Germinal center (tissue), 1 donor: Measurements from ENCODE around the gene PAX4.

Experiments used
- DNase-seq: peaks from one replicate; pipeline ENCODE4 v3.0.0; 2012; ENCODE audit warnings: mixed read lengths, low spot score

The PAX4 gene

GRCh38 chr7:127628445-127628844, 10.5 kb upstream of the PAX4 start:
- DNase-seq = no peak

DNA sequence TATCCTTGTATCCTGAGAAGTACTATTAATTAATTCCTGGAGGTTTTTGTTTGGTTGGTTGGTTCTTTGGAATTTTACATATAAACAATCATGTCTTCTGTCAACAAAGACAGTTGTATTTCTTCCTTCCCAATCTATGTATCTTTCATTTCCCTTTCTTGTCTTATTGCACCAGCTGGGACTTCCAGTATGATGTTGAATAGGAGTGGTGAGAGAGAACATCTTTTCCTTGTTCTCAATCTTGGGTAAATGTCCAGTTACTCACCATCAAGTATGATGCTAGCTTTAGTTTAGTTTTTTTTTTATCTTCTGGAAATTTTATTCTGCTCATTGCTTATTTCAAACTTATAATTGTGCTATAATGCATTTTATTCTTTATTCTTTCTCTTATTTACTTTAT, 7.4 kb upstream of the PAX4 start:
- no peak for DNase-seq

DNA sequence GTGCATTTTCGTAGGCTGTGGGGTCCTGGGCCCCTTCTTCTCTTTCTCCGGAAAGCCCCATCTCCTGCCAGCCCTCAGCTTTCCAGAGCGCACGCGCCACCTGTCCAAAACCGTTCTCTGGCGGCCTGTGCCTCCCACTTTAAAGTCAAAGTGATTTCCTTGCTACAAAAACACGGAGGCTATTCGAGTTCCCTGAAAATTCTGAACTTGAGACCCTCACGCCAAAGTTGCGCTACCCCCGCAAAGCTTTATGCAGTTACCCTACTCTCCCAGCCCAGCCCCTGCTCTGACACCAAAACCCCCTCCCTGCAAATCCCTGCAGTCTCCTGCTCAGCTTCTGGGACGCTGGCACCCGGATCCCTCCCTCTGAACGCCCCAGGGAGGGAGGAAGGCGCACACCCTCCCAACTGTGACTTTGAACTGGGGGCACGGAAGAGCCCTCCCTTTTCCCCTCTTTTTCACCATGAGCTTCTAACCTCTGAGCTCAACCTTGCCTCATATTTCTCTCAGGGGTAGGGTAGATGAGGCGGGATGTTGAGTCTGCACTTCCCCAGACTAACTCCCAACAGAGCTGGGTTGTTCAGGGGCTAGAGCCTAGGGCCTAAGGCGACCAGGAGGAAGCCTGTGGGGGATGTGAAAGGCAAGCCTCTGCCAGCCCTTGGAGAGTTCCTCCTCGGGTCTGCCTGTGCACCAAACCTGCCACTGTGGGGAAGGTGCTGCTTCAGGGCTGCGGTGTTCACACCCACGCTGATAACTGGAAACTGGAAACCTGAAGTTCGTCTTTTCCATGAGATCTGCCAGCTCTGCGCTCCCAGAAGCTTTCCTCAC, 2.7 kb upstream of the PAX4 start:
- no peak for DNase-seq

GRCh38 chr7:127619681-127620405, 1.9 kb upstream of the PAX4 start:
- DNase-seq = no peak

DNA sequence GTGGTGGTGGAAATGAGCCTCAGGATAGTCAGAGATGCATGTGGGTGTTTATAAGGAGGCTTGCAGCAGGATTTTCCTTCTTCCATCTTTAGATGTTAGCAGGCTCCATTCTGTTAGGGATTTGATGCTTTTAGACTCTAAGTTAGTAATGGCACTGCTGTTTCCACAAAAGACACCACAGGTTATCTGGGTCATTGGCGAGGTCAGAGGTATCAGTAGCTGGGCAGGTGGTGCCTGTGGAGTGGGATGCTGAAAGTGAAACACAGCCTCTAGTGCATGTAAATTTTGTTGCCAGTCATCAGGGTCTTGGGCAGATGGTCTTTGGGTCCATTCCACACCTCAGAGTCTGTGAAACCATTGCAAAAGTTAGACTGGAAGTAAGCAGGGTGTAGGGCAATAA, 833 bp upstream of the PAX4 start:
- DNase-seq = no peak

DNA sequence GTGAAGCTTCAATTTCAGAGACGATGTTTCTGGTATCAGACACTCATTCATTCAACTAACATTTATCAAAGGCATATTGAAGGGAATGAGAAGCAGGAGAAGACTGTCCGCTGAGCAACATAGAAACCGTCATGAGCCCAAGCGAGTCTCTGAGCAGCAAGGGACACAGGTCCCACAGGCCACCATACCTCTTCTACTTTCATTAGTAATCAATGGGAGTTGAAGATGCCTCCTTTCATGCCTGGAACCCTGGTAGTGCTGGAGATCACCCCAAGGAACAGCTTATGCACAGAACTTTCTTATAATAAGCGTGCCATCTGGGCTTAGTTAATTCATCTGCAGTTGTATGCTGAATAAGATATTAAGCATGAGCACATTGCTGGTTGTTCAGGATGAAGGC, 1.2 kb downstream of the PAX4 start:
- DNase-seq = no peak

GRCh38 chr7:127612263-127612662, 5.7 kb downstream of the PAX4 start:
- DNase-seq = no peak

GRCh38 chr7:127609297-127609696, 8.6 kb downstream of the PAX4 start:
- no peak for DNase-seq

DNA sequence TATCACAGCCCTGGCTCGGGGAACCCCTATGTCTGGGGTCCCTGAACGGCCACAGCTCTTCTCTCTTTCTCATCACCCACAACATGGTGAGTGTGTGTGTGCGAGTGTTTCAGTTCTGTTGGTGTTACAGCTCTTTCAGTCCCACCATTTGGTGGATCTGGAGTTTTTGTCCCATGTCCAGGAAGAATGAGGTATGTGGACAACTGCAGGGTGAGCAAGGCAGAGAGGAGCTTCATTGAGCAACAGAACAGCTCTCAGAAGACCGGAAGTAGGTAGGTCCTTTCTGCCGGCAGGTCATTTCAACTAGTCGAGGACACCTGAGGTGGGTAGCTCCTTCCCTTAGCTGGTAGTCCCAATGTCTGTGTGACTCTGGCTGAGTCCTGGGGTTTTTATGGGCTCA, 9.5 kb downstream of the PAX4 start:
- DNase-seq = no peak

- no peak for DNase-seq
Measured at GRCh38 chr7:127600885-127601284, 17.1 kb downstream of the PAX4 start.

DNA sequence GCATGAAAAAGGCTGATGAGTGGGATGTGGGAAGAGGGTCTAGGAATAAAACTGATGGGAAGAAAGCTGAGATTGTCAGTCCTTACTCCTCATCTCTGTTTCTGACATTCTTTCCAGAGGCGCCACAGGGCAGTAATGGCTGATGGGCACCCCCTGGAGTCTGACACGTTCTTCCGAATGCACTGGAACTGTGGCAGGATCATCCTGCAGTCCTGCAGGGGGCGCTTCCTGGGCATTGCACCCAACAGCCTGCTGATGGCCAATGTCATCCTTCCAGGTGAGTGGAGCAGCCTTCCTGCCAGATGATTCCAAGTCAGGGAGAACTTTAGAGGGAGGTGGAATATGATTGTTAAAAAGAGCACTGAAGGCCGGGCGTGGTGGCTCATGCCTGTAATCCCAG, 19.6 kb downstream of the PAX4 start:
- no peak for DNase-seq

GRCh38 chr7:127595737-127596136, 22.2 kb downstream of the PAX4 start:
- DNase-seq = no peak

- no peak for DNase-seq
Measured at GRCh38 chr7:127594490-127594889, 23.5 kb downstream of the PAX4 start.

GRCh38 chr7:127592550-127592949, 25.4 kb downstream of the PAX4 start:
- DNase-seq = no peak

- no peak for DNase-seq
Measured at GRCh38 chr7:127591591-127591990, 26.4 kb downstream of the PAX4 start.

- no peak for DNase-seq
Measured at GRCh38 chr7:127591189-127591588, 26.8 kb downstream of the PAX4 start.

DNA sequence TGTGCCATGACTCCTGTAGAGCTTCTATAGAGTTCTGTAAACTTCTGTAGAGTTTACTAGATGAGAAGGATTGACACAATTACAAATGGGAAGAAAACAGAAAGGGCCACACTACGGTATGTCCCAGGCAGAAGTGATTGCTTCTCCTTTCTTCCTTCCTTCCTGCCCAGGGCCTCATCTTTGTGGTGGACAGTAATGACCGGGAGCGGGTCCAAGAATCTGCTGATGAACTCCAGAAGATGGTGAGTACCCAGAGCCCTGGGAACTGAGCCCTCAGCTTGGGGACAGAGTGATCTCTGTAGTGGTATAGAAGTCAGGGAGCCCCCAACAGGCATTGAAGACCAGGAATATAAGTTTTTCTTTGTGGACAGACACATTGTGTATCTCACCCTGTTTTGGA, 28.0 kb downstream of the PAX4 start:
- DNase-seq = no peak

- peak; percentile 36 for DNase-seq
Measured at GRCh38 chr7:127588697-127589482, 29.1 kb downstream of the PAX4 start.

GRCh38 chr7:127588019-127588696, 29.8 kb downstream of the PAX4 start, which contains the start of gene ARF5:
Gene ARF5 (plus strand): TSS chr7:127588411. CDS start chr7:127588499, 88 bp downstream.
- peak; percentile 94 for DNase-seq

- no peak for DNase-seq
Measured at GRCh38 chr7:127587663-127588018, 30.3 kb downstream of the PAX4 start.

DNA sequence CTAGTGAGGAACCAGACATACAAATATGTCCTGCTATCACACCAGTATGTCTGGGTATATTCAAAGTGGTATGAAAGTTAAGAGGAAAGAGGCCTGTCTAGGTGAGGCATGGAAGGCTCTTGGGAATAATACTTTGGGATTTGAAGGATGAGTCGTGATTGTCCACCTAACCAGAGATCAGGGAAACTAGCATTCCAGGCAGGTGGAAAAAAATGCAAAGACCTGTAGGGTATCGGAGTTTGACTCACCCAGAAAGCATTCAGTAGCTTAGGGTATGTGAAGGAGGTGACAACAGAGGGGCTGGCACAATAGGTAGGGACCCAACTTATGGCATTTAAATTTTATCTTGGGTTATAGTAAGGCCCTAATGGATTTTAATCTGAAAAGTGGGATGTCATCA, 31.6 kb downstream of the PAX4 start:
- no peak for DNase-seq
